ENCODE measurements around the gene WDR70.

The WDR70 gene

DNA sequence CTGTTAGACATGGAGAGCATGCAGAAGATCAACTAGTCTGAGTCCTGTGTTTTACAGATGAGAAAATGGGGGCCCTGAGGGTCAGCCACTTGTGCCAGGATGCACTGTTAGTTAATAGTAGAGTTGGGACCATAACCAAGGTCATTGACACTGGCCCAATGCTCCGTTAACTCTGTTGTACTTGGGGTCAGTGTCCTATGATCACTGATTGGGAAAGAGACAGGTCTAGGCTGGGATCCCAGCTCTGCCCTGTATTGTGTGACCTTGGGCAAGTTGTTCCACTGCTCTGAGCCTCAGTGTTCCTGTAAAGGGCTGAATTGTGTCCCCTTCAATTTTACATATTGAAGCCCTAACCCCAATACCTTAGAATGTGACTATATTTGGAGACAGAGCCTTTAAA lies 390.7 kb downstream of the WDR70 start:
- H3K36me3 ChIP-seq (ENCODE audit: control insufficient read depth, insufficient read depth, low read length): no peaks in the 10 kb centered on the region
- no peak overlapping the region for H3K4me3 ChIP-seq (replicated peaks; ENCODE audit: low read depth, low read length)
- TF ChIP-seq, protein P1, sequence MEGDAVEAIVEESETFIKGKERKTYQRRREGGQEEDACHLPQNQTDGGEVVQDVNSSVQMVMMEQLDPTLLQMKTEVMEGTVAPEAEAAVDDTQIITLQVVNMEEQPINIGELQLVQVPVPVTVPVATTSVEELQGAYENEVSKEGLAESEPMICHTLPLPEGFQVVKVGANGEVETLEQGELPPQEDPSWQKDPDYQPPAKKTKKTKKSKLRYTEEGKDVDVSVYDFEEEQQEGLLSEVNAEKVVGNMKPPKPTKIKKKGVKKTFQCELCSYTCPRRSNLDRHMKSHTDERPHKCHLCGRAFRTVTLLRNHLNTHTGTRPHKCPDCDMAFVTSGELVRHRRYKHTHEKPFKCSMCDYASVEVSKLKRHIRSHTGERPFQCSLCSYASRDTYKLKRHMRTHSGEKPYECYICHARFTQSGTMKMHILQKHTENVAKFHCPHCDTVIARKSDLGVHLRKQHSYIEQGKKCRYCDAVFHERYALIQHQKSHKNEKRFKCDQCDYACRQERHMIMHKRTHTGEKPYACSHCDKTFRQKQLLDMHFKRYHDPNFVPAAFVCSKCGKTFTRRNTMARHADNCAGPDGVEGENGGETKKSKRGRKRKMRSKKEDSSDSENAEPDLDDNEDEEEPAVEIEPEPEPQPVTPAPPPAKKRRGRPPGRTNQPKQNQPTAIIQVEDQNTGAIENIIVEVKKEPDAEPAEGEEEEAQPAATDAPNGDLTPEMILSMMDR (IDR thresholded peaks at IDR 0.05; ENCODE audit: insufficient read depth, low read length, poor library complexity, severe bottlenecking): no peak
- DNase-seq (ENCODE audit: extremely low read depth, insufficient read length): no peak
- H3K27me3 ChIP-seq (replicated peaks; ENCODE audit: control insufficient read depth, insufficient read depth, low read length): no peaks in the 10 kb centered on the region

DNA sequence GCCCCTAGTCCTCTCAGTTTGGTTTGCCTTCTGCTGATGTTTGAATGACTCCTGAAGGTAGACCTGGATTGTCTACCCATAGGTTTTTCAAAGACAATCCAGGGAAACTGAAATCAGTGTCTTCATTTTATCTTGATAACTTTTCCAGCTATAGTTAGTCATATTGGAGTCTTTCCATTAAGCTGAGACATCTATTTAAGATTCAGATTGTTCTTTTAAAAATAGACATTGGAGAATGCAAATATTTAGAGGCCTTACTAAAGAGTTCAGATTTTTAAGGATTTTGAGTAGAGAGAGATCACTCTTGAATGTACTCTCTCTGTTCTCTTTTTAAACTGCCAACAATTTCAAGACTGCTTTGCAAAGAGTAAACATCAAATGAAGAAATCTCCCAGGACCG lies 391.7 kb downstream of the WDR70 start:
- TF ChIP-seq, protein P1 (IDR thresholded peaks at IDR 0.05; ENCODE audit: insufficient read depth, low read length, poor library complexity, severe bottlenecking): no peak
- Histone ChIP-seq H3K36me3 (ENCODE audit: control insufficient read depth, insufficient read depth, low read length) (no peaks in the 10 kb centered on the region), H3K4me3 (replicated peaks; ENCODE audit: low read depth, low read length) (no peak overlapping the region), H3K27me3 (replicated peaks; ENCODE audit: control insufficient read depth, insufficient read depth, low read length) (no peaks in the 10 kb centered on the region)
- DNase-seq (ENCODE audit: extremely low read depth, insufficient read length): no peak

DNA sequence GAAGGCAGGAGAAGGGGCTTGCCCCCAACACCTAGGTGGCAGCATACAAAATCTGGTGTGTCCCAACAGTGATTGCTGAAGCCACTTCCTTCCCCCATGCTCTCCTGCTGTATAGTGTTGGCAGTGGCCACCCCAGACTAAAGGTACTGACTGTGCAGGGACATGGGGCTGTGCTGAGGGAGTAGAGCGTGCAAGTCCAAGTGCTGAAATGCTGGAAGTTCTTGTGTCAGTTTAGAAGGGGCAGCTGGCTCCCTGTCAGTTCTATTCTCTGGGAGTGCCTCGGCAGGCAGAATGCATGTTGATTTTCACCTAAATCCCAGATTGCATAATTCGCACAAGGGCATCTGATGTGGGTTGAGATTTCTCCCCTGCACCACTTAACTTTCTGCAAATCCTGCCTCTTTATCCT lies 392.1 kb downstream of the WDR70 start:
- no peaks in the 10 kb centered on the region for H3K27me3 ChIP-seq (replicated peaks; ENCODE audit: control insufficient read depth, insufficient read depth, low read length)
- H3K36me3 ChIP-seq (ENCODE audit: control insufficient read depth, insufficient read depth, low read length): no peaks in the 10 kb centered on the region
- no peak overlapping the region for H3K4me3 ChIP-seq (replicated peaks; ENCODE audit: low read depth, low read length)
- DNase-seq (ENCODE audit: extremely low read depth, insufficient read length): no peak
- TF ChIP-seq, protein P1 (IDR thresholded peaks at IDR 0.05; ENCODE audit: insufficient read depth, low read length, poor library complexity, severe bottlenecking): no peak

DNA sequence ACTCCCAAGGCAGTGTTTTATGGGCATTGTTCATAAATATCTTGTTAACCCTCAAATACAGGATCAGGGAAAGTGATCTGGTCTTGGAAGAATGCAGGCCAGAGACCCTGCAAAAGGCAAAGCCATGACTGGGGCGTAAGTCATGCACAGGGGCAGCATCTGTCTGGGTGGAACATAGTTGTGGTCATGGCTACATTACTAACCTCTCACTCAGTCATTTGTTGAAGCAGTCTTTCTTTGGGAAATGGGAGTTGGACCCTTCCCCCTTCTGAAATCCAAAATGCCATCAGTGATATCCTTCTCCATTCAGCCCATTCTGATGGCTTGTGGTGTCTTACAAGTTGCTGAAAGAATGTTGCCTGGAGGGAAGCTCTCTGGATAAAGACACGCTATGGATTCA lies 392.6 kb downstream of the WDR70 start:
- Histone ChIP-seq H3K27me3 (replicated peaks; ENCODE audit: control insufficient read depth, insufficient read depth, low read length) (no peaks in the 10 kb centered on the region), H3K4me3 (replicated peaks; ENCODE audit: low read depth, low read length) (no peak overlapping the region), H3K36me3 (ENCODE audit: control insufficient read depth, insufficient read depth, low read length) (no peaks in the 10 kb centered on the region)
- no peak for DNase-seq (ENCODE audit: extremely low read depth, insufficient read length)
- TF ChIP-seq, protein P1 (IDR thresholded peaks at IDR 0.05; ENCODE audit: insufficient read depth, low read length, poor library complexity, severe bottlenecking): no peak

DNA sequence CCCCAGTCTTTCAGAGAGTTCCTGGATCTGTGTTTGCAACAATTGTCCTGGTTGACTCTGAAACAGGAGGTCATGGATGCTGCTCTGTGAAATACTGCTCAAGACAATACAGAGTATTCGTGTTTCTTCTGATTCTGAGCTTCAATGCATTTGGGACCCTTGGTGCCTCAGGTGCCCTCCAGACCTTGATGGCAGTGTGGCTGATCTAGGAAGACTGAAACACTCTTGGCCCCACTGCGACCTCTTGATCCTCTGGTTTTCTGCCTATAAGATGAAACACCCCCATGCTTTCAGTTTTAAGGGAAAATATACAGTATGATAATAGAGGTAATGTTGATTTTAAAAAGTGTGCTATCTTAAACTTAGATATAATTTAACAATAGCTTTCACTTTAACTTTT lies 393.1 kb downstream of the WDR70 start:
- TF ChIP-seq, protein P1 (IDR thresholded peaks at IDR 0.05; ENCODE audit: insufficient read depth, low read length, poor library complexity, severe bottlenecking): no peak
- H3K4me3 ChIP-seq (replicated peaks; ENCODE audit: low read depth, low read length): no peak overlapping the region
- H3K36me3 ChIP-seq (ENCODE audit: control insufficient read depth, insufficient read depth, low read length): no peaks in the 10 kb centered on the region
- no peak for DNase-seq (ENCODE audit: extremely low read depth, insufficient read length)
- H3K27me3 ChIP-seq (replicated peaks; ENCODE audit: control insufficient read depth, insufficient read depth, low read length): no peaks in the 10 kb centered on the region

DNA sequence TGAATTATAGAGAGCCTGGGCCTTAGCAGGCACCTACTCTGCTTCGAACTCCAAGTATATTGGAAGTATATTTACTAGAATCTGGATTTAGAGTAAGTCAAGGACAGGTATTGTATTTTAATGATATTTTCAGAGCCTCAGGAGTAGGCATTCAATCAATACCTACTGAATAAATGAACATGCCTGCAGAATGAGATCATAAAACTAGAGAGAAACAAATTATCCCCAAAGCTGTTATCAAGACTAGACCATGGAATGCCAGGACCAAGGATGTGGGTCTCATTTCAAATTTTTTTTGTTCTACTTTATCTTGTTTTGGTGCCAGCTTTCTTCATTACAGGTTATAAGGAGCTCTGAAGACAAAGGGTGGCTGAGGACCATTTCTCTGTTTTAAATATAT lies 394.7 kb downstream of the WDR70 start:
- no peak for DNase-seq (ENCODE audit: extremely low read depth, insufficient read length)
- no peaks in the 10 kb centered on the region for H3K36me3 ChIP-seq (ENCODE audit: control insufficient read depth, insufficient read depth, low read length)
- H3K4me3 ChIP-seq (replicated peaks; ENCODE audit: low read depth, low read length): no peak overlapping the region
- TF ChIP-seq, protein P1 (IDR thresholded peaks at IDR 0.05; ENCODE audit: insufficient read depth, low read length, poor library complexity, severe bottlenecking): no peak
- no peaks in the 10 kb centered on the region for H3K27me3 ChIP-seq (replicated peaks; ENCODE audit: control insufficient read depth, insufficient read depth, low read length)
